Activated CD4-positive, alpha-beta T cell treated with anti-CD3 and anti-CD28 coated beads, Interleukin-10, Interleukin-2, amounts not matched to agents 100 ng/mL and 50 ng/mL, durations not matched to agents 16 hours and 8 hours (primary cell): ENCODE measurements around the gene KIF25.

Experiments used
- DNase-seq: peaks from one replicate; pipeline ENCODE4 v3.0.0-alpha.2; 2020

KIF25 gene

GRCh38 chr6:167997642-167998041 lies at the start of gene KIF25:
Gene KIF25 (plus strand): TSS chr6:167997671. CDS start chr6:168029586, 31,915 bp downstream.
- no peak for DNase-seq

- DNase-seq: no peak
Measured at GRCh38 chr6:167947716-167948115, 49.8 kb upstream of the KIF25 start.

- DNase-seq: no peak
Measured at GRCh38 chr6:167948716-167949115, 48.8 kb upstream of the KIF25 start.

GRCh38 chr6:167949121-167949684 lies 48.3 kb upstream of the KIF25 start:
- no peak for DNase-seq

GRCh38 chr6:167951781-167952511 lies 45.5 kb upstream of the KIF25 start:
- DNase-seq: no peak

- DNase-seq: no peak
Measured at GRCh38 chr6:167952512-167952859, 45.0 kb upstream of the KIF25 start.

- no peak for DNase-seq
Measured at GRCh38 chr6:167953551-167953950, 43.9 kb upstream of the KIF25 start.

GRCh38 chr6:167954151-167954550 lies 43.3 kb upstream of the KIF25 start:
- no peak for DNase-seq

- no peak for DNase-seq
Measured at GRCh38 chr6:167956491-167956890, 41.0 kb upstream of the KIF25 start.

- no peak for DNase-seq
Measured at GRCh38 chr6:167956983-167957492, 40.4 kb upstream of the KIF25 start.

- DNase-seq: no peak
Measured at GRCh38 chr6:167957626-167958025, 39.8 kb upstream of the KIF25 start.

- DNase-seq: no peak
Measured at GRCh38 chr6:167960579-167960978, 36.9 kb upstream of the KIF25 start.

- DNase-seq: no peak
Measured at GRCh38 chr6:167962711-167963110, 34.8 kb upstream of the KIF25 start.

- no peak for DNase-seq
Measured at GRCh38 chr6:167963589-167964057, 33.8 kb upstream of the KIF25 start.

GRCh38 chr6:167965592-167966539 lies 31.6 kb upstream of the KIF25 start:
- DNase-seq: no peak

GRCh38 chr6:167966540-167966905 lies 30.9 kb upstream of the KIF25 start:
- no peak for DNase-seq

- DNase-seq: peak; percentile 28
Measured at GRCh38 chr6:167968091-167968490, 29.4 kb upstream of the KIF25 start.

GRCh38 chr6:167970230-167970629 lies 27.2 kb upstream of the KIF25 start:
- no peak for DNase-seq

- DNase-seq: no peak
Measured at GRCh38 chr6:167972193-167972592, 25.3 kb upstream of the KIF25 start.

GRCh38 chr6:167973148-167973885 lies 24.2 kb upstream of the KIF25 start:
- DNase-seq: no peak

GRCh38 chr6:167974640-167975344 lies 22.7 kb upstream of the KIF25 start:
- DNase-seq: no peak

GRCh38 chr6:167975458-167975857 lies 22.0 kb upstream of the KIF25 start:
- no peak for DNase-seq
